Kidney (tissue), 14 donors: Measurements from ENCODE around the gene SEC14L5. TPM values are rescaled to one million over a fixed set of nuclear protein-coding genes. Genes with fewer than 3 reads are reported as not detected.

Source experiments
- DNase-seq, 5 donors: peaks; one replicate each; pipeline ENCODE4 v3.0.0-alpha.2; 2013 to 2020
- FAIRE-seq: peaks from 2 replicates; lab custom pipeline; 2012; peaks lifted over from hg19 to GRCh38; lab: Jason Lieb, UNC
- H3K27ac ChIP-seq, 2 donors: one replicate each; pipeline ENCODE4 v1.7.0; 2013; ENCODE audit warnings: low read depth in 2 of 2, low read length in 2 of 2, inconsistent platforms in 1 of 2
- H3K27me3 ChIP-seq: one replicate; pipeline ENCODE4 v1.7.1; 2013; ENCODE audit warnings: low read length, inconsistent platforms; ENCODE audit not compliant: control insufficient read depth, insufficient read depth
- H3K36me3 ChIP-seq, 3 donors: one replicate each; pipeline versions ENCODE4 v1.7.0 to v1.7.1; 2013; ENCODE audit warnings: low read length in 3 of 3, control low read depth in 1 of 3, inconsistent platforms in 1 of 3; ENCODE audit not compliant: insufficient read depth in 3 of 3, control insufficient read depth in 2 of 3
- H3K4me1 ChIP-seq, 3 donors: one replicate each; pipeline versions ENCODE4 v1.7.0 to v1.7.1; 2013; ENCODE audit warnings: low read length in 3 of 3, inconsistent platforms in 1 of 3, low read depth in 1 of 3; ENCODE audit not compliant: control insufficient read depth in 2 of 3, insufficient read depth in 2 of 3
- H3K4me3 ChIP-seq, 3 donors: one replicate each; pipeline versions ENCODE4 v1.7.0 to v1.8.1; 2013; ENCODE audit warnings: low read length in 3 of 3, control low read depth in 1 of 3, inconsistent platforms in 1 of 3
- H3K9ac ChIP-seq, 3 donors: one replicate each; pipeline versions ENCODE4 v1.7.0 to v1.7.1; 2013; ENCODE audit warnings: low read length in 3 of 3, control low read depth in 1 of 3, inconsistent platforms in 1 of 3
- H3K9me3 ChIP-seq, 3 donors: one replicate each; pipeline versions ENCODE4 v1.7.0 to v1.7.1; 2013; ENCODE audit warnings: low read length in 3 of 3, control low read depth in 1 of 3, inconsistent platforms in 1 of 3; ENCODE audit not compliant: control insufficient read depth in 2 of 3, insufficient read depth in 1 of 3
- intact Hi-C: fragments of 100-400 bp; cut with DNase I; formaldehyde crosslinking; loops from one replicate; pipeline ENCODE4 v1.11.1; 2022
- polyA plus RNA-seq: library from polyadenylated mRNA; stranded (reverse); fragments of 350-450 nt; fragmentation: Illumina TruSeq; extraction: RNeasy Lipid Tissue Mini Kit (QIAGEN cat#74804); gene quantifications from one replicate; pipeline ENCODE4 v1.2.3, GENCODE V29; 2014; ENCODE audit warnings: low read depth, low replicate concordance; ENCODE audit not compliant: insufficient read depth
- total RNA-seq: library from RNA; stranded (reverse); fragmentation: NEBNext Ultra II Directional; extraction: Animal tissue kit (Norgen Biotek cat#: 25700); gene quantifications from one replicate; pipeline ENCODE4 v1.2.1, GENCODE V29; 2021
- TF ChIP-seq, protein P1 (sequence below): IDR thresholded peaks from 3 replicates; pipeline ENCODE4 v1.5.1; 2012; ENCODE audit warnings: mild to moderate bottlenecking, moderate library complexity, borderline replicate concordance; ENCODE audit not compliant: insufficient read depth; ENCODE audit errors: extremely low read depth
- donor health status: control.
- donor health status: control.
- donor health status: control.
- donor health status: control.
- donor health status: control.
- donor health status: DM: yes; HTN: yes; CAD: no.
- donor health status: Normal renal cell carcinoma (clear cell type).

Gene SEC14L5
- total and polyA plus RNA-seq, 2 donors from 2014 or later: 0.13 to 0.16 TPM

DNA sequence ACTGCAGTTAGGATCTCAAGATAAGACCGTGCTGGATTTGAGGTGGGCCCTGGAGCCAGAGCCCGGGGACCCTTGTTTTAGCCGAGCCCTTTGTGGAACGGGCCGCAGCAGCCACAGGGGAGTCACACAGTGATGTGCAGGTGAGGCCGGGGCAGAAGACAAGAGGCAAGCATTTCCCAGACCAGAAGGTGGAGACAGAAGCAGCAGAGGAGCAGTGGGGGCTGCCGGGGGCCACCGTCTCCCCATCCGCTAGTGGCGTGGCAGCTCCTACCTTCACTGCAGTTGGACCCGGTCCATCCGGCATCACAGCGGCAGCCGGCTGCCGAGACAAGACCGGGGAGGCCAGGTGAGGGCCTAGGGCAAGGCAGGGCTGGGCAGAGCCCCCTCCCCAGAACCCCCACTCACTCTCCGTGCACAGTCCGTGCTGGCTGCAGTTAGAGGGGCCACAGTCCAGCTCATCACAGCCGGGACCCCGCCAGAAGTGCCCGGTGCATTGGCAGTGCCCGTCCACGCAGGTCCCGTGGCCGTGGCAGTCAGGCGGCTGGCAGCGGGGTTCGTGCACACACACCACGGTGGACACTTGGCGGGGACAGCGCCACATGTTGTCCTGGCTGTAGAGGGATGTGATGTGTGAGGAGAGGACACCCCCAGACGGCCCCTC is 69.6 kb downstream of the SEC14L5 start:
- Histone ChIP-seq H3K4me3 (no peak overlapping the region), H3K9ac (no peak overlapping the region), H3K27me3 (no peaks in the 10 kb centered on the region), H3K9me3 (no peaks in the 10 kb centered on the region), H3K36me3 (no peaks in the 10 kb centered on the region), H3K4me1 (peaks cover 0 to 4% (median 0%) of the 10 kb centered on the region in 3 donors), H3K27ac (no peak overlapping the region)
- no peak for FAIRE-seq
- TF ChIP-seq, protein P1, sequence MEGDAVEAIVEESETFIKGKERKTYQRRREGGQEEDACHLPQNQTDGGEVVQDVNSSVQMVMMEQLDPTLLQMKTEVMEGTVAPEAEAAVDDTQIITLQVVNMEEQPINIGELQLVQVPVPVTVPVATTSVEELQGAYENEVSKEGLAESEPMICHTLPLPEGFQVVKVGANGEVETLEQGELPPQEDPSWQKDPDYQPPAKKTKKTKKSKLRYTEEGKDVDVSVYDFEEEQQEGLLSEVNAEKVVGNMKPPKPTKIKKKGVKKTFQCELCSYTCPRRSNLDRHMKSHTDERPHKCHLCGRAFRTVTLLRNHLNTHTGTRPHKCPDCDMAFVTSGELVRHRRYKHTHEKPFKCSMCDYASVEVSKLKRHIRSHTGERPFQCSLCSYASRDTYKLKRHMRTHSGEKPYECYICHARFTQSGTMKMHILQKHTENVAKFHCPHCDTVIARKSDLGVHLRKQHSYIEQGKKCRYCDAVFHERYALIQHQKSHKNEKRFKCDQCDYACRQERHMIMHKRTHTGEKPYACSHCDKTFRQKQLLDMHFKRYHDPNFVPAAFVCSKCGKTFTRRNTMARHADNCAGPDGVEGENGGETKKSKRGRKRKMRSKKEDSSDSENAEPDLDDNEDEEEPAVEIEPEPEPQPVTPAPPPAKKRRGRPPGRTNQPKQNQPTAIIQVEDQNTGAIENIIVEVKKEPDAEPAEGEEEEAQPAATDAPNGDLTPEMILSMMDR: no peak
- intact Hi-C loops: no loop called here
- DNase-seq: peak in 1 of 5 donors; percentile 45

DNA sequence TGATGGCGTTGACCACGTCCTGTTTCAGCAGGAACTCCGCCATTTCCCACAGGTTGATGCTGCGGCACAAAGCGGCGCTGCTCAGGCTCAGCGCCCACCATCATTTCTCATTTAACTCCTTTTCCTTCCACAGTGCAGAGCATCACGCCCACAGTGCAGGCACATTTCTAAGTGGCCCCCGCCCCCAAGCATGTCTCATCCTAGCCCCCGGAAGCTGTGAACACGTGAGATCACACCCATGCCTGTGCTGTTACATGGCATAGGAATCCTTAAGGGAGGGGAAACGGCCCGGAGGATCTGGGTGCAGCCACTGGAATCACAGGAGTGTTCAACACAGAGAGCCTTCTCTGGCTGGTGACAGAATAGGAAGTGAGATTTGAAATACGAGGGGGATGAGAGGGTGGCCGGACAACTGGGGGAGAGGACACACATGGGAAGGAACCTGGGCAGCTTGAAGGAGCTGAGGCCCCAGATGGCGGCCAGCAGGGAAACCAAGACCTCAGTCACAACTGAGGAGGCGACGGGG is 70.9 kb downstream of the SEC14L5 start:
- no peak overlapping the region for H3K27ac ChIP-seq
- H3K4me1 ChIP-seq: peaks cover 0 to 5% (median 2%) of the 10 kb centered on the region in 3 donors
- FAIRE-seq (no peak), DNase-seq (no peak)
- H3K4me3 ChIP-seq: no peak overlapping the region
- H3K9ac ChIP-seq: no peak overlapping the region
- H3K27me3 ChIP-seq: no peaks in the 10 kb centered on the region
- H3K9me3 ChIP-seq: no peaks in the 10 kb centered on the region
- intact Hi-C loops: no loop called here
- TF ChIP-seq, protein P1: no peak
- no peaks in the 10 kb centered on the region for H3K36me3 ChIP-seq

DNA sequence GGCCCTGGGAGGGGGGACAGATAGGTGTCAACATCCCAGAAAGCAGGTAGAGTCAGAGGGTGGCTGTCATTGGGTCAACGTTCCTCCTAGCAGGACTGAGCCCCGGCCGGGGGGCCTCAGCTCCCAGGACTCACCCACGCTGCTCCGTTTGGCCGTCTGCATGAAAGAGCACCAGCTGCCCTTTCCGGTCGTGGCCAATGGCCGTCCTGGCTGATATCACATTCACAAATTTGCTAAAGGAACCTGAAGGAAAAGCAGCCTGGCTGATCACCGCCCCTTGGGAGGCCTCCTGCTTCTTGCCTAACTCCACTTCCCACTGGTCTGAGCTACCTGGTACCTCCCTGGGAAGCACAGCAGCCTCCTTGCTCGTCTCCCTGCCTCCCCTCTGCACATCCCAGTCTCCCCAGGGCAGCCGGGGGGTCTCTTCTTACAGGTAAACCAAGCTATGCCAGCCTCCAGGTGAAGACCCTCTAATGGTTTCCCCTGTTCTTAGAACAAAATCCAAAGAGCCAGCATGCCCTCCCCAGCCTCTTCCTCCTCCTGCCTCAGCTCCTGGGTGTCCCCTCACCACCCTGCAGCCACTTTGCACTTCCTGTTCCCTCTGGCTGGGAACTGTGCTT is 72.2 kb downstream of the SEC14L5 start:
- intact Hi-C loops: no loop called here

More for the DNA sequence above, 72.2 kb downstream of the SEC14L5 start:
- no peaks in the 10 kb centered on the region for H3K36me3 ChIP-seq
- H3K4me1 ChIP-seq: peaks cover 0 to 13% (median 9%) of the 10 kb centered on the region in 3 donors
- DNase-seq (peak in 1 of 5 donors; percentile 32), FAIRE-seq (no peak)
- H3K9ac ChIP-seq: no peak overlapping the region
- H3K27ac ChIP-seq: no peak overlapping the region
- H3K9me3 ChIP-seq: no peaks in the 10 kb centered on the region
- no peak overlapping the region for H3K4me3 ChIP-seq
- H3K27me3 ChIP-seq: no peaks in the 10 kb centered on the region
- TF ChIP-seq, protein P1: no peak
